GM18873 (cell line): ENCODE results near the gene ASZ1.

Experiments used
- ATAC-seq: cut with Tn5 transposase; IDR thresholded peaks from one replicate; pipeline ENCODE4 v1.9.1; 2021; ENCODE audit warnings: mild to moderate bottlenecking, moderate library complexity, moderate number of reproducible peaks; ENCODE audit not compliant: unreplicated experiment, low FRiP score

ASZ1 gene

GRCh38 chr7:117403737-117404136 lies 23.6 kb downstream of the ASZ1 start:
- no peak for ATAC-seq

- no peak for ATAC-seq
These were observed 25.2 kb downstream of the ASZ1 start for GRCh38 chr7:117402109-117402508.

GRCh38 chr7:117401293-117402002 lies 25.8 kb downstream of the ASZ1 start:
- ATAC-seq: peak; percentile 40

GRCh38 chr7:117399820-117400422 lies 27.4 kb downstream of the ASZ1 start:
- ATAC-seq: no peak

- no peak for ATAC-seq
These were observed 31.6 kb downstream of the ASZ1 start for GRCh38 chr7:117395743-117396142.

GRCh38 chr7:117393781-117394180 lies 33.5 kb downstream of the ASZ1 start:
- ATAC-seq: no peak

- no peak for ATAC-seq
These were observed 37.4 kb downstream of the ASZ1 start for GRCh38 chr7:117389871-117390270.

- no peak for ATAC-seq
These were observed 41.1 kb downstream of the ASZ1 start for GRCh38 chr7:117386110-117386706.

GRCh38 chr7:117385363-117386109 lies 41.8 kb downstream of the ASZ1 start:
- peak; percentile 64 for ATAC-seq

- ATAC-seq: no peak
These were observed 42.5 kb downstream of the ASZ1 start for GRCh38 chr7:117384688-117385362.

- no peak for ATAC-seq
These were observed 43.7 kb downstream of the ASZ1 start for GRCh38 chr7:117383483-117384189.

GRCh38 chr7:117383046-117383445 lies 44.2 kb downstream of the ASZ1 start:
- no peak for ATAC-seq

GRCh38 chr7:117381362-117381761 lies 45.9 kb downstream of the ASZ1 start:
- ATAC-seq: no peak

- no peak for ATAC-seq
These were observed 51.9 kb downstream of the ASZ1 start for GRCh38 chr7:117375380-117375779.

GRCh38 chr7:117372073-117372472 lies 55.2 kb downstream of the ASZ1 start:
- ATAC-seq: no peak

- no peak for ATAC-seq
These were observed 62.8 kb downstream of the ASZ1 start for GRCh38 chr7:117364339-117365080.

GRCh38 chr7:117362294-117362888 lies 64.9 kb downstream of the ASZ1 start:
- ATAC-seq: no peak

- no peak for ATAC-seq
These were observed 77.3 kb downstream of the ASZ1 start for GRCh38 chr7:117350027-117350426.

GRCh38 chr7:117349570-117349969 lies 77.7 kb downstream of the ASZ1 start:
- ATAC-seq: no peak
